Measurements from ENCODE around the gene KLF11. TPM values are rescaled to one million over a fixed set of nuclear protein-coding genes. Genes with fewer than 3 reads are reported as not detected.
A peak's percentile ranks its signal among the peaks of the same experiment; 100 is the strongest.

The KLF11 gene
- polyA plus RNA-seq, 3 donors = 21.0 to 69.8 (median 25.3) TPM

GRCh38 chr2:10083046-10083445, 39.7 kb downstream of the KLF11 start:
- no peak overlapping the region for H3K9ac ChIP-seq (ENCODE audit: insufficient read depth, low read length, poor library complexity, severe bottlenecking)
- intact Hi-C loops (cut with micrococcal nuclease) = no loop called here
- H3K4me1 ChIP-seq (ENCODE audit: control insufficient read depth in 1 of 2, insufficient read depth in 2 of 2, low read length in 2 of 2) = peaks cover 8 to 17% of the 10 kb centered on the region in 2 donors
- Mint-ChIP-seq H3K9me3 (peaks cover 0 to 13% (median 6%) of the 10 kb centered on the region in 7 donors), H3K27me3 (ENCODE audit: low read depth in 3 of 3) (peaks cover 69 to 83% (median 70%) of the 10 kb centered on the region in 3 donors), H3K4me1 (peaks cover 12% of the 10 kb centered on the region), H3K4me3 (peak overlapping the region in 1 of 2 donors; percentile 65), H3K27ac (no peak overlapping the region), H3K36me3 (peaks cover 0 to 9% of the 10 kb centered on the region in 2 donors)
- H3K27me3 ChIP-seq (ENCODE audit: control insufficient read depth in 2 of 2, insufficient read depth in 2 of 2, low read length in 2 of 2) = peaks cover 66 to 72% of the 10 kb centered on the region in 2 donors
- no peak overlapping the region for H3K4me2 ChIP-seq (replicated peaks; ENCODE audit: extremely low read depth, low read length, poor library complexity, severe bottlenecking)
- no peak overlapping the region for H3K27ac ChIP-seq (ENCODE audit: low read depth in 1 of 2, low read length in 2 of 2)
- TF ChIP-seq CTCF (IDR thresholded peaks at IDR 0.05) = no peak
- no peaks in the 10 kb centered on the region for H3K79me2 ChIP-seq (ENCODE audit: insufficient read depth, low read length)
- no peak overlapping the region for H2AFZ ChIP-seq (ENCODE audit: insufficient read depth, low read depth, low read length, poor library complexity, severe bottlenecking)
- DNase-seq = no peak
- no peaks in the 10 kb centered on the region for H4K20me1 ChIP-seq (ENCODE audit: insufficient read depth, low read length)
- H3K4me3 ChIP-seq (replicated peaks in 1 of 3; ENCODE audit: low read depth in 2 of 3, low read length in 3 of 3) = no peak overlapping the region
- no peaks in the 10 kb centered on the region for H3K36me3 ChIP-seq (replicated peaks in 1 of 2; ENCODE audit: control insufficient read depth in 1 of 2, insufficient read depth in 2 of 2, low read length in 2 of 2)
- peaks cover 0 to 12% of the 10 kb centered on the region in 2 donors for H3K9me3 ChIP-seq (replicated peaks in 1 of 2; ENCODE audit: control insufficient read depth in 1 of 2, insufficient read depth in 1 of 2, low read length in 2 of 2)
- WGBS (ENCODE audit: insufficient coverage) = 100% methylated on average over 1 of the region's 5 CpGs

GRCh38 chr2:10083692-10084211, 40.4 kb downstream of the KLF11 start:
- Histone ChIP-seq H3K4me3 (replicated peaks in 1 of 3; ENCODE audit: low read depth in 2 of 3, low read length in 3 of 3) (no peak overlapping the region), H4K20me1 (ENCODE audit: insufficient read depth, low read length) (no peaks in the 10 kb centered on the region), H3K4me1 (ENCODE audit: control insufficient read depth in 1 of 2, insufficient read depth in 2 of 2, low read length in 2 of 2) (peaks cover 8 to 17% of the 10 kb centered on the region in 2 donors), H3K4me2 (replicated peaks; ENCODE audit: extremely low read depth, low read length, poor library complexity, severe bottlenecking) (no peak overlapping the region), H3K36me3 (replicated peaks in 1 of 2; ENCODE audit: control insufficient read depth in 1 of 2, insufficient read depth in 2 of 2, low read length in 2 of 2) (no peaks in the 10 kb centered on the region), H3K9me3 (replicated peaks in 1 of 2; ENCODE audit: control insufficient read depth in 1 of 2, insufficient read depth in 1 of 2, low read length in 2 of 2) (peaks cover 0 to 5% of the 10 kb centered on the region in 2 donors), H3K27me3 (ENCODE audit: control insufficient read depth in 2 of 2, insufficient read depth in 2 of 2, low read length in 2 of 2) (peaks cover 59 to 65% of the 10 kb centered on the region in 2 donors), H2AFZ (ENCODE audit: insufficient read depth, low read depth, low read length, poor library complexity, severe bottlenecking) (no peak overlapping the region), H3K9ac (ENCODE audit: insufficient read depth, low read length, poor library complexity, severe bottlenecking) (no peak overlapping the region), H3K79me2 (ENCODE audit: insufficient read depth, low read length) (no peaks in the 10 kb centered on the region), H3K27ac (ENCODE audit: low read depth in 1 of 2, low read length in 2 of 2) (no peak overlapping the region)
- Mint-ChIP-seq H3K4me1 (peaks cover 12% of the 10 kb centered on the region), H3K9me3 (peaks cover 0 to 13% (median 4%) of the 10 kb centered on the region in 7 donors), H3K36me3 (peaks cover 0 to 3% of the 10 kb centered on the region in 2 donors), H3K4me3 (peak overlapping the region in 1 of 2 donors; percentile 65), H3K27me3 (ENCODE audit: low read depth in 3 of 3) (peaks cover 64 to 80% (median 67%) of the 10 kb centered on the region in 3 donors), H3K27ac (no peak overlapping the region)
- intact Hi-C loops (cut with micrococcal nuclease) = no loop called here
- no peak for TF ChIP-seq CTCF (IDR thresholded peaks at IDR 0.05)
- 94% methylated on average over 3 of the region's 13 CpGs for WGBS (ENCODE audit: insufficient coverage)
- DNase-seq = no peak
